HG02970 (cell line): Measurements from ENCODE around the gene HACL1.
A peak's percentile ranks its signal among the peaks of the same experiment; 100 is the strongest.

ENCODE experiments used
- ATAC-seq: cut with Tn5 transposase; IDR thresholded peaks from one replicate; pipeline ENCODE4 v1.9.1; 2021; ENCODE audit warnings: mild to moderate bottlenecking, moderate library complexity, moderate number of reproducible peaks; ENCODE audit not compliant: unreplicated experiment, low FRiP score

Gene HACL1

DNA sequence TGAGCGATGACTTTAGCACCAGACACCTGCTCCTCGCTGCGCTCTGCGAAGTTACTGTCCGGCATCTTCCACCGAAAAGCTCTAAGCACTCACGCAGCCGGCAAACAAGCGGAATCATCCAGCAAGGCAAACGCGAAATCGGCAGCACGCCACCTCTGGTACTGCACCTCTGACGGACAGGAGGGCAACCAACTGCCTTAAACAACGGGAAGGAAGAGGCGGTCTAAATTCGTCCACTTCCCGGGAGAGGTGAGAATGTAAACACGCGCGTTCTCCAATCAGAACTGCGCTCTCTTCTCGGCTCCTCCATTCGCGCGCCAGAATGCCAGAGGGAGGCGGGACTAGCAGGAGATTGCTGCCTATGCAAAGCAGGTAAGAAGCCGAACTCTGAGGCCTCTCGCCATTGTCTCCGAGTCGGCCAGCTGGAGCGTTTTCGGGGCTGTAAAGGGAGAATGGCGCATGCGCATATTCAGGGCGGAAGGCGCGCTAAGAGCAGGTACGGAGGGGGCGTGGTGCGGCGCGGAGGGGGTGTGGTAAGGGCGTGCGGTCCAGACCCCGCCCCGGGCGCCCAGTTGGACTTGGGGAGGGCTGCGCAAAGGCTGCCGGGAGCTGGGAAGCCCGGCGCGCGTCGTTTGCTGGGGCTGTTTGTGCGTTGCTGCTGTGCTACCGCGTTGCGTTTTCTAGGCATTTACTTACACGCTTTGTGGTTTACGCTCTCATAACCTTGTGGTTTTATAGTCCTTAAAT, at the start of gene HACL1, which contains the start of gene BTD:
Gene HACL1, minus strand, starts transcription at position 171 of the 747 bp plus-strand sequence. Its CDS starts 106 bp downstream, at position 65.
Gene BTD, plus strand, starts transcription at position 347 of the 747 bp plus-strand sequence. CDS start 33,695 bp downstream, outside the sequence.
- peak; percentile 96 for ATAC-seq

- ATAC-seq, result no peak
These were observed 48.5 kb upstream of the HACL1 start for GRCh38 chr3:15649858-15650257.

- ATAC-seq, result no peak
These were observed 48.0 kb upstream of the HACL1 start for GRCh38 chr3:15649341-15649740.

GRCh38 chr3:15647611-15648167, 46.3 kb upstream of the HACL1 start:
- ATAC-seq, result peak; percentile 77

- no peak for ATAC-seq
These were observed 45.6 kb upstream of the HACL1 start for GRCh38 chr3:15646851-15647511.

GRCh38 chr3:15645740-15646501, 44.6 kb upstream of the HACL1 start:
- no peak for ATAC-seq

GRCh38 chr3:15645246-15645645, 43.9 kb upstream of the HACL1 start:
- no peak for ATAC-seq

DNA sequence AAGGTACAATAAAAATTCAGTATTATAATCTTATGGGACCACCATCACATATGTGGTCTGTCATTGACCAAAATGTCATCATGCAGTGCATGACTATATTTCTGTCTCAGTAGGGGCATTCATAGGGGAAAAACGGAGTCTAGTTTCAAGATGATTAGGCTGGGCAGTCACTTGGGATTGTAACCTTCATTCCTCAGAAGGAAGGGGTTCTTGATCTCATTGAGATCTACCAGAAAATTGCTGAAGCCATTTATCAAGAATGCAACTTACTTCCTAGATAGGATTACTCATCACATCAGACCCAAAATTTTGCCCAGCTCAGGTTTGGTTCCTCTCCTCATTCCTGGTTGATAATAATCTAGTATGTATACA, 37.5 kb upstream of the HACL1 start:
- ATAC-seq, result no peak

- ATAC-seq, result no peak
These were observed 37.0 kb upstream of the HACL1 start for GRCh38 chr3:15638193-15638890.

DNA sequence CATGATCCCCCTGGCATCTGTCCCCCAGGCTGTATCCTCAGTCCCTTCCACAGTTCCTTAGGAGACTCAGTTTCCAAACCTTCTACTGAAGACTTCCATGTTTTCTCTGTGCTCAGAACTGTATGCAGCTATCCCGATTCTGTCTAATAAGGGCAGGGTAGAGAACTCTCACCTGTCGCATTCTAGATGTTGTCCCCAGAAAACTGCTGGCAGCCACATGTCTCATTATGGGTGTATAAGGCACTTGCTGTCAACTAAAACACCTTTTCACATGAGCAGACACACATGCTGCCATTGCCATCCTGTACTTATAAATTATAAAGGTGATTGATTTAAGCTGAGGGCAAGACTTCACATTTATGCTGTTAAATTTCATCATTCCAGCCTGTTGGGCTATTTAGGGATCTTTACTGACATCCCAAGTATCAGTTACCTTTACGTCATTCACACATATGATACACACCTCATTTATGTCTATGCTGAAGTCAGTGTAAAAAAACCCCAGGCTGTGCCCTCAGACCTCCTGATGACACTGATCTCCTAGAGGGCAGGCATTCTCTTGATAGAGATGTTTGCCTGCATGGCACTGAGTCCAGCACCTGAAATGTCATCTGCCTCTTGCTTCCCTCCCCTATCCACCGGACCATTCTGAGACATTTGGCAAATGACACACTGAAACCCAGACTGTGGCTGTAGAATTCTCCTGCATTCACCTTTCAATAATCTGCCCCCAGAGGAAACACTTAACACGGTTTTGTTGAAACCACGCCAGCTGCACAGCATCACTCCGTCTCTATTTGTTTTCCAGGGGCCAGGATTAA, 36.0 kb upstream of the HACL1 start:
- ATAC-seq, result no peak

- no peak for ATAC-seq
These were observed 34.8 kb upstream of the HACL1 start for GRCh38 chr3:15636028-15636709.

DNA sequence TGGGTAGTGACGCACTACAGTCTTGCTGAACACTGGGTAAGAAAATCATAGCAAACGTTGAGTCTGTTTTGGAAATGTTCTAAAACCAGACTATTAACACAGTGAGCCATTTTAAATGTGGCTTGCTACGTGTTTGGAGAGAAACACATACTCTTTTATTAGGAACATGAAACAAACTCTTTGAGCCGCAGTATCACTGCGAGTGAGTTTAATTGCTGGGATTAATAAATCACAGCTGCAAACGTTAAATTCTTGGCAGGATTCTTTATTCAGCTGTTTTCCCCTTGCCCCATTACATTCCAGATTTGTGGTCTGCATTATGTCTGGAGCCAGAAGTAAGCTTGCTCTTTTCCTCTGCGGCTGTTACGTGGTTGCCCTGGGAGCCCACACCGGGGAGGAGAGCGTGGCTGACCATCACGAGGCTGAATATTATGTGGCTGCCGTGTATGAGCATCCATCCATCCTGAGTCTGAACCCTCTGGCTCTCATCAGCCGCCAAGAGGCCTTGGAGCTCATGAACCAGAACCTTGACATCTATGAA, 33.8 kb upstream of the HACL1 start:
- ATAC-seq, result no peak

- ATAC-seq, result no peak
These were observed 33.3 kb upstream of the HACL1 start for GRCh38 chr3:15634671-15635070.

GRCh38 chr3:15633766-15634598, 32.6 kb upstream of the HACL1 start:
- ATAC-seq, result no peak

GRCh38 chr3:15633159-15633558, 31.8 kb upstream of the HACL1 start:
- ATAC-seq, result no peak

DNA sequence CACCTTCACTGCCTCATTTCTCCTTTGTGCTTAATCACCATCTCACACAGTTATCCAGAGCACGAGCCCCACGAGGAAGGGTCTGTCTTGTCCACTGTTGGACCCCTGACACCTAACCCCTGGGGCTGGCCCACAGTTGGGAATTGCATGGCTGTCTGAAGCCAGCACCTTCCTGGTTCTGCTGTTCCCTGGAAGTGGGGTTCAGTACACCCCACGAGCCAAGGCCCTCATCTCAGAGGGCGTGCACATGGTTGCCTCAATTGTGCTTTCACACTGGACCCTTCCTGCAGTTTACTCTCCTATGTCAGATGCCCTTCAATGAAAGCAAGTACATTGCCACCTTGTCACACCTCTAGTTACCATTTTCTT, 30.8 kb upstream of the HACL1 start:
- ATAC-seq, result no peak

DNA sequence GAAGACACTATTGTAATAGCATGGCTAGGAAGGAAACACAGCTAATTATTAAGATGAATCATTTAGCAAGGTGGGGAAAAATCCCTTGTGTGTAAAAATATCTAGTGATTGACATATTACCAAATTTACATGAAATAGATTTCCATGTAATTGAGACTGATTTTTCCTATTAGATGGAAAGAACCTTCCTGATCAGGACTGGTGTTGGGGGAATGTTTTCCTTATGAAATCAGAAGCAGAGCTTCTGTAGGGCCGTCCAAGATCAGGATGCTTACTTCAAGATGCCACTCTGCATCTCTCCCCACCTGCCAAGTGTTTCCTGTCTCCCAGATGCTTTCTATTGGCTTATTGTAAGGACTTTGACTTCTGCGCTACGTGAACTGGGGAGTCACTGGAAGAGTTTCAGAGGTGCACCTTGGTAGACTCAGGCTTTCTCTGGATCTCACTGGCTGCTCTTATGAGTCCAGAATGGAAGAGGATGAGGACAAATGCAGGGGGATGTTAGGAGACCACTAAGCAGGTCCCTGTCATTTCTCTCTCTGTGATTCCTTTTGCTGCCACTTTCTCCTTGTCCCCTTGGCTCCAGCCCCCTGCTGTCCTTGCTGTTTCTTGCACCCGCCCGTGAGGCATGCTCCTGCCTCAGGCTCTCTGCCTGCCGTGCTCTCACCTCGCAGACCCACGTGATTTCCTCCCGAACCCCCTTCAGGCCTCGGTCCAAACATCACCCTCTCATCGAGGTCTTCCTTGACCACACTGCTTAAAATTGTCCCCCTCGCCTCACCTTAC, 30.2 kb upstream of the HACL1 start:
- no peak for ATAC-seq
